Mesothelial cell of epicardium (in vitro differentiated cells): ENCODE data around the gene NUP210. TPM values are rescaled to one million over a fixed set of nuclear protein-coding genes. Genes with fewer than 3 reads are reported as not detected.
A peak's percentile ranks its signal among the peaks of the same experiment; 100 is the strongest.

Source experiments
- DNase-seq, 2 experiments: peaks; one replicate each; pipeline ENCODE4 v3.0.0; 2021; ENCODE audit warnings: low spot score in 2 of 2; ENCODE audit not compliant: unreplicated experiment in 2 of 2
- H3K27ac Mint-ChIP-seq: 2 replicates; pipeline ENCODE4 v1.8.0; 2021; ENCODE audit warnings: mixed read lengths
- H3K27me3 Mint-ChIP-seq: 2 replicates; pipeline ENCODE4 v1.8.0; 2021; ENCODE audit warnings: low read depth, mixed read lengths
- H3K36me3 Mint-ChIP-seq: 2 replicates; pipeline ENCODE4 v1.8.0; 2021; ENCODE audit warnings: mixed read lengths
- H3K4me1 Mint-ChIP-seq: 2 replicates; pipeline ENCODE4 v1.8.0; 2021; ENCODE audit warnings: mixed read lengths
- H3K4me3 Mint-ChIP-seq: 2 replicates; pipeline ENCODE4 v1.8.0; 2021; ENCODE audit warnings: mild to moderate bottlenecking, moderate library complexity, mixed read lengths
- H3K9me3 Mint-ChIP-seq: 2 replicates; pipeline ENCODE4 v1.8.0; 2021; ENCODE audit warnings: mixed read lengths
- CTCF ChIP-seq: fragments of 200-600 bp; sonication (generic); IDR thresholded peaks from one replicate; pipeline ENCODE4 v1.5.0; 2021; ENCODE audit warnings: antibody characterized with exemption; ENCODE audit not compliant: unreplicated experiment
- total RNA-seq: library from RNA; stranded (reverse); gene quantifications from 3 replicates; pipeline ENCODE4 v1.2.1, GENCODE V29; 2021

The NUP210 gene
- total RNA-seq, 1 donor from 2014 or later, result 27.9 TPM

GRCh38 chr3:13274125-13274524, 146.0 kb downstream of the NUP210 start:
- H3K27me3 Mint-ChIP-seq, result peaks cover 50% of the 10 kb centered on the region
- H3K27ac Mint-ChIP-seq, result no peak overlapping the region
- peaks cover 10% of the 10 kb centered on the region for H3K4me1 Mint-ChIP-seq
- peaks cover 6% of the 10 kb centered on the region for H3K9me3 Mint-ChIP-seq
- no peak for TF ChIP-seq CTCF
- no peak overlapping the region for H3K4me3 Mint-ChIP-seq
- DNase-seq, result peak in 1 of 2 experiments; percentile 14
- no peaks in the 10 kb centered on the region for H3K36me3 Mint-ChIP-seq

- Mint-ChIP-seq H3K9me3 (peaks cover 6% of the 10 kb centered on the region), H3K27me3 (peaks cover 47% of the 10 kb centered on the region), H3K27ac (no peak overlapping the region), H3K4me1 (peaks cover 10% of the 10 kb centered on the region), H3K36me3 (no peaks in the 10 kb centered on the region), H3K4me3 (no peak overlapping the region)
- DNase-seq, result no peak
- no peak for TF ChIP-seq CTCF
These were observed 146.5 kb downstream of the NUP210 start for GRCh38 chr3:13273604-13274105.

- H3K4me3 Mint-ChIP-seq, result no peak overlapping the region
- TF ChIP-seq CTCF, result no peak
- peak in 1 of 2 experiments; percentile 9 for DNase-seq
- H3K9me3 Mint-ChIP-seq, result peaks cover 6% of the 10 kb centered on the region
- peaks cover 9% of the 10 kb centered on the region for H3K4me1 Mint-ChIP-seq
- no peaks in the 10 kb centered on the region for H3K36me3 Mint-ChIP-seq
- peaks cover 44% of the 10 kb centered on the region for H3K27me3 Mint-ChIP-seq
- H3K27ac Mint-ChIP-seq, result no peak overlapping the region
These were observed 147.1 kb downstream of the NUP210 start for GRCh38 chr3:13272831-13273603.

- Mint-ChIP-seq H3K27ac (no peak overlapping the region), H3K27me3 (peaks cover 33% of the 10 kb centered on the region), H3K4me3 (no peak overlapping the region), H3K36me3 (no peaks in the 10 kb centered on the region), H3K9me3 (peaks cover 6% of the 10 kb centered on the region), H3K4me1 (no peaks in the 10 kb centered on the region)
- no peak for TF ChIP-seq CTCF
- no peak for DNase-seq
These were observed 150.3 kb downstream of the NUP210 start for GRCh38 chr3:13269711-13270378.

GRCh38 chr3:13268961-13269441, 151.1 kb downstream of the NUP210 start:
- peaks cover 6% of the 10 kb centered on the region for H3K9me3 Mint-ChIP-seq
- no peak for DNase-seq
- no peak overlapping the region for H3K27ac Mint-ChIP-seq
- H3K4me3 Mint-ChIP-seq, result no peak overlapping the region
- peaks cover 29% of the 10 kb centered on the region for H3K27me3 Mint-ChIP-seq
- no peaks in the 10 kb centered on the region for H3K36me3 Mint-ChIP-seq
- no peaks in the 10 kb centered on the region for H3K4me1 Mint-ChIP-seq
- no peak for TF ChIP-seq CTCF
